ENCODE data around the gene PYGB.

PYGB gene

DNA sequence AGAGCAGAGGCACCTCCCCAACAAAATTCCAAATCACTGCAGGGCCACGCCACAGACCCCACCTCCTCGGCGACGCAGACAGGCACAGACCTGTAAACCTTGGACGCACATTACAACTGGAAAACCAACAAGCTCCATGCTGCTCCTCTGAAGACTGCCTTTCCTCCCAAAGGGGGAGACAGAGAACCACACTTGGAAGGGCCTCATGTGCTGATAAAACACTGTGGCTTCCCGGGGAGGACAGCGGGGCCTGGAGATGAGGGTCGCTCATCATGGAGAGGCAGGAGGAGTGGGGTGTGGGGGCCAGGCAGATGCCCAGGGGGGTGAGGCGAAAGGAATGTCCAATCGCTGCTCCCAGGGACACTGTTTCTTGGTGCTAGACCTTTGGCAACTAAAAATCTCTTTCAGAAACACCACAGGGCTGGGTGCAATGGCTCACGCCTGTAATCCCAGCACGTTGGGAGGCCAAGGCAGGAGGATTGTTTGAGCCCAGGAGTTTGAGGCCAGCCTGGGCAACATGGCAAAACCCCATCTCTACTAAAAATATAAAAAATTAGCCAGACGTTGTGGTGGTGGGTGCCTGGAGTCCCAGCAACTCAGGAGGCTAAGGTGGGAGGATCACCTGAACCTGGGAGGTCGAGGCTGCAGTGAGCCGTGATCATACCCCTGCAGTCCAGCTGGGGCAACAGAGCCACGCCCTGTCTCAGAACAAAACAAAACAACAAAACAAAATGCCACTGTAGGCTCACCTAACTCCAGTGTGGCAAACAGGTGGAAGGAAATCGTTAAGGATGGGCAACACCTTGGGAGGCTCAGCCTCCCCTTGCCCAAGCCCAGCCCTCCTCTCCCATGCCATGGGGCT is 88.9 kb downstream of the PYGB start:
- peak; percentile 89 for DNase-seq (ENCODE audit: low spot score)

- no peak for DNase-seq (ENCODE audit: low spot score)
These were observed 90.5 kb downstream of the PYGB start for GRCh38 chr20:25338112-25339023.

DNA sequence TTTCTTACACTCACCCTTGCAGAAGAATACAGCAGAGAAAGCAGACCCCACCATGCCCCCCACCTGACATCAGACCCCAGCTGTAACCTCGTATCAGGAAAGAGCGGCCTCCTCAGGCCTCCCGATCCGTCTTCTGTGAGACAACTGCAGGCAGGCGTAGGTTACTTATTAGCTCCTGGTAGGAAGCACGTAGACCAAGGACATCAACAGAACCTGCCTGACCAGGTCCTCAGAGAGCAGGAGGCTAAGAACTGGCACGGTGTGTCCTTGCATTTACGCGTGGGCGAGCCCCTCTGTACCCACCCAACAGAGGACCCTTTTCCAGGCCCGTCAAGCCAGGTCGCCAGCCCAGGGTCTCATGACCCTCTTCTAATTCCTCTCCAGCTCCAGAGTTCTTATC is 91.7 kb downstream of the PYGB start:
- no peak for DNase-seq (ENCODE audit: low spot score)

GRCh38 chr20:25340380-25340779 is 92.5 kb downstream of the PYGB start:
- no peak for DNase-seq (ENCODE audit: low spot score)

DNA sequence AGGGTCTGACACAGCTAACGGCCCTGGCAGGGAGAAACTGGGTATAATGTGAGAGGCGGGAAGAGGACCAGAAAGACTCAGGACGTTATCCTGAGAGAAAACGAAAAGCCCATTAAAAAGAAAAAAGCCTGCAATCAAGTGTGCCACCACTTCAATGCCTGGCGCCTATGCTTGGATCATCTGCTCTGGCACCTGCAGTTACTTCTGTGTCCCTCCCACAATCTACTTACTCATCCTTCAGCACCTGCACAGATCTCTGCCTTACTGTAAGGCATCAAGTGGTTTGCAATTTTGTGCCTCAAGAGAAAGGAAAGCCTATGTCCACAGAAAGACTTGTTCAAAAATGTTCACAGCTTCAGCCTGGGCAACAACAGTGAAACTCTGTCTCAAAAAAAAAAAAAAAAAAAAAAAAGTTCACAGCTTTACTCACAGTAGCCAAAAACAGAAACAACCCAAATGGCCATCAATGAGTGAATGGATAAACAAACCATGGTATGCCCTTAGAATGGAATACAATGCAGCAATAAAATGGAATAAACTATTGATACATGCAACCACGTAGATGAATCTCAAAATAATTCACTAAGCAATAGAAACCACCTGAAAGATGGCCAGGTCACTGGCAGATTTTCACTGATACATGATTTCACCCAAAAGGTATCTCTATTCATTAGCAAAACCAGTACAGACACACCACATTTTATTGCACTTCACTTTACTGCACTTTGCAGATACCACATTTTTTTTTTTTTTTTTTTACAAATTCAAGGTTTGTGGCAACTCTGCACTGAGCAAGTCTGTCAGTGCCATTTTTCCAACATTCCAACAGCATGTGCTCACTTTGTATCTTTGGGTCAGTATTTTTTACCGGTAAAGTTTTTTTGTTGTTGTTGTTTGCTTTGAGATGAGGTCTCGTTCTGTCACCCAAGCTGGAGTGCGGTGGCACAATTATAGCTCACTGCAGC is 94.1 kb downstream of the PYGB start:
- no peak for DNase-seq (ENCODE audit: low spot score)

GRCh38 chr20:25344634-25345033 is 96.7 kb downstream of the PYGB start:
- DNase-seq (ENCODE audit: low spot score), result peak; percentile 52

- no peak for DNase-seq (ENCODE audit: low spot score)
These were observed 97.8 kb downstream of the PYGB start for GRCh38 chr20:25345721-25346120.

GRCh38 chr20:25346349-25346748 is 98.5 kb downstream of the PYGB start:
- DNase-seq (ENCODE audit: low spot score), result no peak
